Thymus (tissue), 11 donors: ENCODE results near the gene ENKD1. TPM values are rescaled to one million over a fixed set of nuclear protein-coding genes. Genes with fewer than 3 reads are reported as not detected.

Source experiments
- DNase-seq, 9 donors: peaks; one replicate each; pipeline ENCODE4 v3.0.0-alpha.2; 2013; ENCODE audit warnings: low spot score in 9 of 9, low read depth in 6 of 9, missing footprints in 1 of 9
- H3K27ac ChIP-seq, 2 donors: one replicate each; pipeline ENCODE4 v1.5.1; 2013; ENCODE audit warnings: control low read depth in 1 of 2, low read depth in 1 of 2, low read length in 1 of 2, mild to moderate bottlenecking in 1 of 2, moderate library complexity in 1 of 2
- H3K27me3 ChIP-seq, 2 donors: one replicate each; pipeline ENCODE4 v1.5.1; 2013; ENCODE audit warnings: low read length in 1 of 2; ENCODE audit not compliant: control insufficient read depth in 2 of 2, insufficient read depth in 1 of 2
- H3K36me3 ChIP-seq, 2 donors: one replicate each; pipeline ENCODE4 v1.5.1; 2013; ENCODE audit warnings: low read length in 1 of 2, mild to moderate bottlenecking in 1 of 2, moderate library complexity in 1 of 2; ENCODE audit not compliant: control insufficient read depth in 2 of 2, insufficient read depth in 2 of 2
- H3K4me1 ChIP-seq, 2 donors: one replicate each; pipeline ENCODE4 v1.5.1; 2013; ENCODE audit warnings: low read length in 2 of 2; ENCODE audit not compliant: control insufficient read depth in 2 of 2, insufficient read depth in 2 of 2
- H3K4me3 ChIP-seq, 2 donors: one replicate each; pipeline ENCODE4 v1.5.1; 2013; ENCODE audit warnings: low read length in 2 of 2, control low read depth in 1 of 2, mild to moderate bottlenecking in 1 of 2
- H3K9me3 ChIP-seq, 2 donors: one replicate each; pipeline ENCODE4 v1.5.1; 2013; ENCODE audit warnings: low read length in 1 of 2, mild to moderate bottlenecking in 1 of 2; ENCODE audit not compliant: control insufficient read depth in 2 of 2, insufficient read depth in 1 of 2
- whole genome bisulfite sequencing: extraction: QIAGEN DNeasy Blood & Tissue Kit; methylation state at CpG from one replicate; pipeline ENCODE4 v1.1.7; 2013; 5-methylcytosine and 5-hydroxymethylcytosine counted together
- polyA plus RNA-seq: library from polyadenylated mRNA; stranded (reverse); fragments of 200-250 nt; gene quantifications from one replicate; pipeline ENCODE4 v1.2.3, GENCODE V29; 2013
- total RNA-seq: library from RNA; stranded (reverse); fragments of 120-200 nt; gene quantifications from one replicate; pipeline ENCODE4 v1.2.4, GENCODE V29; 2013
- donor health status: healthy.

Gene ENKD1
- total and polyA plus RNA-seq, 2 donors = 12.0 to 31.3 TPM

DNA sequence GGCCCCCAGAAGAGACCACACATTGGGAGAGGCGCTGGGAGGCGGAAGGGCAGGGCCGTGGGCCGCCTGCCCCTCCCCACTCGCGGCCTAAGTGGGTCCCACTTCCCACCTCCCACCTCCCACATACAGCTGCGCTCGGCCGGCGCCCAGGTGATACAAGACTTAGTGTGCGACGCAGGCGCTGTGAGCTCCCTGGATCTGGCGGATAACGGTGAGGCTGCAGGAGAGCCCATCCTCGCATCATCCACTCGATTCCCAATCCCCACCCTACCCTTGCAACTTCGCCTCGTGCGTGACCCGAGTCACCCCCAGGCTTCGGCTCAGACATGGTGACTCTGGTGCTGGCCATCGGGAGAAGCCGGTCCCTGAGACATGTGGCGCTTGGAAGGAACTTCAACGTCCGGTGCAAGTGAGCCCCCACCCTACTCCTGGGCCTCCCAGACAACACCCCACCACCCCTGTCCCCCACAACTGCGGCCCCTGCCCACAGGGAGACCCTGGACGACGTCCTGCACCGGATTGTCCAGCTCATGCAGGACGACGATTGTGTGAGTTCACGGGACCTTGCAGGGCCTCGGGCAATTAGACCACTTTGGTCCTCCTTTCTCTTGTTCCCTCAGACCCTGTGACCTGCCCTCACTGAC, 17.7 kb downstream of the ENKD1 start:
- H3K9me3 ChIP-seq = no peaks in the 10 kb centered on the region
- H3K27me3 ChIP-seq = peaks cover 0 to 30% of the 10 kb centered on the region in 2 donors
- H3K4me3 ChIP-seq = no peak overlapping the region
- no peak for DNase-seq
- H3K27ac ChIP-seq = no peak overlapping the region
- H3K36me3 ChIP-seq = peaks cover 60 to 73% of the 10 kb centered on the region in 2 donors
- WGBS = 94% methylated on average over 35 of the region's 35 CpGs
- H3K4me1 ChIP-seq = peaks cover 6 to 32% of the 10 kb centered on the region in 2 donors

DNA sequence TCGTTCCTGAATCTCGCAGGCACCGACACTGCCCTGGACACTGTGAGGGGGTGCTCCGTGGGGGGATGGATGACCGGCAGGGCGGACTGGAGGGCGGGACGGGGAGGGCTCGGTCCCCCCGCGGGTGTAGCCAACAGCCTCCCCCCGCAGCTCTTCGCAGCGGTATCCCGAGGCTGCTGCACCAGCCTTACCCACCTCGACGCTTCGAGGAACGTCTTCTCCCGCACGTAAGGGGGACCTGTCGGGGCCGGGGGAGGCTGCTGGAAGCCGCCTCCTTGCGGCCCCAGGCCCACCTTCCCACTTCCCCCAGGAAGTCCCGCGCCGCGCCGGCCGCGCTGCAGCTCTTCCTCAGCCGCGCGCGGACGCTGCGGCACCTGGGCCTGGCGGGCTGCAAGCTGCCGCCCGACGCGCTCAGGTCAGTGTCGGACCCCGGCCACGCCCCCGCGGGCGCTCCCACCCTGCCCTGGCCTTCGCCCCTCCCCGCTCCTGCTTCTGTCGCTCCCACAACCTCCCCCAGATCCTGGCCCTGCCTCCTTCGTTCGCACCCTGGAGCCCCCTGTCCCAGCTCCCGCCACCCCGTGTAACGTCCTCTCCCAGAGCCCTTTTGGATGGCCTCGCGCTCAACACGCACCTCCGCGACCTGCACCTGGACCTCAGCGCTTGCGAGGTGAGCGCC, 18.3 kb downstream of the ENKD1 start:
- WGBS = 92% methylated on average over 65 of the region's 65 CpGs
- peaks cover 60 to 67% of the 10 kb centered on the region in 2 donors for H3K36me3 ChIP-seq
- DNase-seq = no peak
- H3K4me3 ChIP-seq = no peak overlapping the region
- H3K9me3 ChIP-seq = no peaks in the 10 kb centered on the region
- peaks cover 0 to 26% of the 10 kb centered on the region in 2 donors for H3K27me3 ChIP-seq
- H3K4me1 ChIP-seq = peaks cover 6 to 33% of the 10 kb centered on the region in 2 donors
- no peak overlapping the region for H3K27ac ChIP-seq

DNA sequence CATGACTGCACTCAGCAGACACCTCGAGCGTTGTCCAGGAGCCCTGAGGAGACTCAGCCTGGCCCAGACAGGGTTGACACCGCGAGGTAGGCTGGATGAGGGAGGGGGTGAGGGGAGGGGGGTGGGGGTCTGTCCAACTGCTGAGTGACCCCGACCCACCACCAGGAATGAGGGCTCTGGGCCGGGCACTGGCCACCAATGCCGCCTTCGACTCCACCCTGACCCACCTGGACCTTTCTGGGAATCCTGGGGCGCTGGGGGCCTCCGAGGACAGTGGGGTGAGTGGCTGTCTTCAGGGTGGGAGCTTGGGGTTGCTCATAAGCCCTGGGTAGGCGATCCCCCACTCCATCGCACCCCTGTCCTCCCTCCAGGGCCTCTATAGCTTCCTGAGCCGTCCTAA, 18.9 kb downstream of the ENKD1 start:
- Histone ChIP-seq H3K4me1 (peaks cover 6 to 31% of the 10 kb centered on the region in 2 donors), H3K27ac (no peak overlapping the region), H3K9me3 (no peaks in the 10 kb centered on the region), H3K36me3 (peaks cover 60 to 62% of the 10 kb centered on the region in 2 donors), H3K4me3 (no peak overlapping the region), H3K27me3 (peaks cover 0 to 24% of the 10 kb centered on the region in 2 donors)
- WGBS = 96% methylated on average over 13 of the region's 13 CpGs
- DNase-seq = no peak

DNA sequence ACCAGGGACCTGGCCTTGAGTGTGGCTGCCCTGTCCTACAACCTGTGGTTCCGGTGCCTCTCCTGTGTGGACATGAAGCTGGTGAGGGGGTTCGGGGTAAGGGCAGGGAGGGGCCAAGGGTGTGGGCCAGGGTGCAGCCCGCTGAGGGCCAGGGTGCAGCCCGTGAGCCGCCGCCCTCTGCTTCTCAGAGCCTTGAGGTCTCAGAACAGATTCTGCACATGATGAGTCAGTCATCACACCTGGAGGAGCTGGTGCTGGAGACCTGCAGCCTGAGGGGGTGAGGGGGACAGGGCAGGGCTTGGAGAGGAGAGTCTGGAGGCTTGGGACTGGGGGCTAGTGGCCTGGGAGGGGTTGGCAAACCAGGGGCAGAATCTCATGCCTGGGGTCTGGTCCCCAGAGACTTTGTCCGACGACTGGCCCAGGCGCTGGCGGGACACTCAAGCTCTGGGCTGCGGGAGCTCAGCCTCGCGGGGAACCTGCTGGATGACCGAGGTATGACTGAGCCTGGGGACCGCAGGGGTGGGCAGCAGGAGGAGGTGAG, 19.4 kb downstream of the ENKD1 start:
- Histone ChIP-seq H3K4me1 (peaks cover 6 to 29% of the 10 kb centered on the region in 2 donors), H3K27ac (no peak overlapping the region), H3K4me3 (no peak overlapping the region), H3K9me3 (no peaks in the 10 kb centered on the region), H3K27me3 (peaks cover 0 to 24% of the 10 kb centered on the region in 2 donors), H3K36me3 (peaks cover 57% of the 10 kb centered on the region in 2 donors)
- no peak for DNase-seq
- WGBS = 96% methylated on average over 15 of the region's 15 CpGs

DNA sequence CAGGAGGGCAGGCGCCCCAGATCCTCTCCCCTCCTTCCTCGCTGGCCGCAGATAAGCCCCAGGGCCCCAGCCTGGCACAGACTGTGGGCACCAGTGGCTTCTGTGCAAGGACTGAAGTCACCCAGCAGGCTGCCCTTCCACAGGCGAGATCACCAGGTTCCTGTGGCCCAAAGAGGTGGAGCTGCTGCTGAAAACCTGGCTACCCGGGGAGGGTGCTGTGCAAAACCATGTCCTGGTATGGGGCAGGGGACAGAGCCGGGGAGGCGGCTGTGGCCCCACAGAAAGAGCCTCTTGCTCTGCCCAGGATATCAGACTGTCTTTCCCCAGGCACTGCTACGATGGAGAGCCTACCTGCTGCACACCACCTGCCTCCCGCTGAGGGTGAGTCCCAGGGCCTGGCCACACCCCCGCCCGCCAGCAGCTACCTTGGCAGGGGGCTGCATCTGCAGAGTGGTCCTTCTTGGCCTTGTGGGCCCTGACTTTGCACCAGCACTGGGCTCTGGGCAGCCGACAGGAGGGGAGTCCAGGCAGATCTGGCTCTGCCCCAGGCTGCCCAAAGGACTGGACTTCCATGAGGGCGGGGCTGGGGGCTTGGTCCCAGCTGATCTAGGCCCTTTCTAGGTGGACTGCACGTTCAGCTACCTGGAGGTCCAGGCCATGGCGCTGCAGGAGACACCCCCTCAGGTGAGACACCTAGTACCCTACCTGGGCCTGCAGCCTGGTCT, 21.0 kb downstream of the ENKD1 start:
- 57% methylated on average over 15 of the region's 15 CpGs for WGBS
- Histone ChIP-seq H3K36me3 (peaks cover 43 to 46% of the 10 kb centered on the region in 2 donors), H3K27me3 (peaks cover 0 to 24% of the 10 kb centered on the region in 2 donors), H3K4me3 (peak overlapping the region; percentile 82 to 83), H3K27ac (peak overlapping the region; percentile 68 to 89), H3K9me3 (no peaks in the 10 kb centered on the region), H3K4me1 (peaks cover 6 to 29% of the 10 kb centered on the region in 2 donors)
- no peak for DNase-seq

DNA sequence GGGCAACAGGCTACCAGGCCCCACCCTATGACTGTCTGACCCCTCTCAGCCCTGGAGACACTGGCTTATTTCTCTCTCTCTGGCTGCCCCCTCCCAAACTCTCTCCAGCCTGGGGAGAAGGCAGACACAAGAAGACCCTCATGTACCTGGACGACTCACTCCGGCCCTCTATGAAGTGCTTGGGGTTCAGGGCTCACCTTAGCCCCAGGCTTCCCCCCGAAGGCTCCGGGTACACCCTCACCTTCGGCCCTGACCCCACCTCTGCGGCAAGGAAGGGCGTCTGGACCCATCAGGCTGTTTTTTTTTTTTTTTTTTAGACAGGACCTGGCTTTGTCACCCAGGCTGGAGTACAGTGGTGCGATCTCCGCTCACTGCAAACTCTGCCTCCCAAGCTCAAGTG, 22.5 kb downstream of the ENKD1 start:
- Histone ChIP-seq H3K36me3 (peaks cover 38 to 42% of the 10 kb centered on the region in 2 donors), H3K4me3 (peak overlapping the region in 1 of 2 donors; percentile 83), H3K27me3 (peaks cover 0 to 14% of the 10 kb centered on the region in 2 donors), H3K27ac (peak overlapping the region; percentile 18 to 47), H3K4me1 (peaks cover 6 to 29% of the 10 kb centered on the region in 2 donors), H3K9me3 (no peaks in the 10 kb centered on the region)
- over 99% methylated on average over 9 of the region's 9 CpGs for WGBS
- DNase-seq = no peak

DNA sequence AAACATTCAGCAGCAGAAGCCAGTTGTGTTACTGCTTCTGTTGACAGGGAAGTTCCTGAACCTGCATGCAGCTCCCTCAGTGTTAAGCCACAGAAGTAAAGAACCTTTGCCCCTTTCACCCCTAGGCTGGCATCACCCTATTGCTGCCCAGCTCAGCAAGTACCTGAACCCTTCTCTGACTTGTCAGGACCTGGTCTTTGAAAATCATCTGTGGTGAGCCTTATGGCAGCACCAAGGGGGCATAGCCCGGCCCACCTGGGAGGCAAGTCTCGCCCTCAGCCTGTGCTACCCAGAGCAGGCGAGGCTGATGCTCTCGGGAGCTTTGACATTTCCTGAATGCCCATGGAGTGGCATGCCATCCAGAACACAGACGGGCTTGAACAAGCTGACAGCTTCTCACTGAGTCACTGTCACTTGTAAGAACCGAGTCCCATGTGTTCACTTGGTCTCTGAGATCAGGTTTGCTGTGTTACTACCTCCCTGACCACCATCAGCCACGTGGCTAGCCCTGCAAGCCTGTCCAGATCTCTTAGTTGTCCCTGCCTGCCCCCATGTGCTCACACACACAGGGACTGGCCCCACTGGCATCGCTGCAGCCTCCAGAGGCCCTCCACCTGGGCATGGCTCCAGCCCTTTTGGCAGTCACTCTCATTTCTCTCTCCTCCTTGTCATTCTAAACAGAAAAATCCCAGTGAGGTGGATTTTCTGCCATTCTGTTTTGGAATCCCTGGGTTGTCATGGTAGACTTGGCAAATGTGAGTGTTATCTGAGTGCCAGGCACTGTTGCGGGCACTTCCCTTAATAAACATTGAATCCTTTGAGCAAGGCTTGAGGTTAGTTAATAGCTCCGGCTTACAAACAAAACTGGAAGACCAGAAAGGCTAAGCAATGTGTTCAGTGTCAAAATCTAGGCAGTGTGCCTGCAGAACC, 24.5 kb downstream of the ENKD1 start:
- H3K36me3 ChIP-seq = peaks cover 41 to 43% of the 10 kb centered on the region in 2 donors
- no peak for DNase-seq
- 93% methylated on average over 10 of the region's 10 CpGs for WGBS
- no peak overlapping the region for H3K27ac ChIP-seq
- peaks cover 0 to 4% of the 10 kb centered on the region in 2 donors for H3K27me3 ChIP-seq
- no peaks in the 10 kb centered on the region for H3K9me3 ChIP-seq
- H3K4me1 ChIP-seq = peaks cover 6 to 29% of the 10 kb centered on the region in 2 donors
- no peak overlapping the region for H3K4me3 ChIP-seq

DNA sequence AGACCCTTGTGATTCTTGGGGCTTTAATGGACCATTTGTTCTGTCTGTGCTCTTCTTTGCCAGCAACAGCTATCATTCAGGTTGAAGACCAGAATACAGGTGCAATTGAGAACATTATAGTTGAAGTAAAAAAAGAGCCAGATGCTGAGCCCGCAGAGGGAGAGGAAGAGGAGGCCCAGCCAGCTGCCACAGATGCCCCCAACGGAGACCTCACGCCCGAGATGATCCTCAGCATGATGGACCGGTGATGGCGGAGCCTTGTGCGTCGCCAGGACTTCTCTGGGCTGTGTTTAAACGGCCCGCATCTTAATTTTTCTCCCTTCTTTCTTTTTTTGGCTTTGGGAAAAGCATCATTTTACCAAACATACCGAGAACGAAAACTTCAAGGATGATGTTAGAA, 28.9 kb downstream of the ENKD1 start:
- 96% methylated on average over 12 of the region's 12 CpGs for WGBS
- Histone ChIP-seq H3K36me3 (peaks cover 66 to 71% of the 10 kb centered on the region in 2 donors), H3K27ac (no peak overlapping the region), H3K4me1 (no peaks in the 10 kb centered on the region), H3K4me3 (no peak overlapping the region), H3K27me3 (no peaks in the 10 kb centered on the region), H3K9me3 (no peaks in the 10 kb centered on the region)
- DNase-seq = no peak
